Measurements from ENCODE around the gene HPX. TPM values are rescaled to one million over a fixed set of nuclear protein-coding genes. Genes with fewer than 3 reads are reported as not detected.

Gene HPX
- total and polyA plus RNA-seq, 2 of the 13 experiments (the other 11 are each of a cell fraction or from before 2014, with no cell fraction given), result 9.2 to 57.4 TPM

DNA sequence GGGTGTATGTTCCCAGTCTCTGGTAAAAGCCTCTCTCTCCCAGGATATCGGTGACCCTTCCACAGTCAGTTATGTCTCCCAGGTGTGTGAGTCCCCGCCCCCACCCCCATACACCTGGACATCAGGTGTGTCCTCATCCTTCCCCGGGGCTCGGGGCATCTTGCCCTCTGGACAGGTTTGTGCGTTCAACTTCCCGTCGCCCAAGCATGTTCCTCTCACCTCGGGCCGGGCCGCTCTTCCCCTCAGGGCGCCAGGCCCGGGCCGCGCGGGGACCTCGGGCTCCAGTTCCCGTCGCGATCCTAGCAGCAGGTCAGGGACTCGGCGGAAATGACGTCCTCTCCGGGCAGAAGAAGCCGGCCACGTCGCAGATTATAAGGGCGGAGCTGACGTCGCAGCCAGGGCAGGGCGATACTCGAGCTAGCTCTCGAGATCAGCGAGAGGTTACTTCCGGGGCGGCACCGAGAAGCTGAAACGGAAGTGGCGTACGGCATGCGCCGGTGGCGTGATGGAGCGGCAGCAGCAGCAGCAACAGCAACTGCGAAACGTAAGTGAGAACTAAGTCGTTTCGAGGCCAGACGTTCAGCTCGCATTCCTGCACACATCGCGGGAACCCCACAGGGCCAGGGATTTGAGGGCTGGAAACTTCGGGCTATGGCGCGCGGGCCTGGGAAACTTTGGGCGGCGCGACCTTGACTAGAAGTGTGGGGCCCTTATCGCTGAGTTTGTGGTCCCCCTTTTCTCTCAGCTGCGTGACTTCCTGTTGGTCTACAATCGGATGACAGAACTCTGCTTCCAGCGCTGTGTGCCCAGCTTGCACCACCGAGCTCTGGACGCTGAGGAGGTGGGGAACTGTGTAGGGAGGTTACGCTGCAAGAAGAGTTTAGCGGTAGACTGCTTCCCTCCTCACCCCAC lies 40.5 kb upstream of the HPX start, which contains the start of the genes ARFIP2 and TIMM10B (continued):
- TF ChIP-seq, protein P1, sequence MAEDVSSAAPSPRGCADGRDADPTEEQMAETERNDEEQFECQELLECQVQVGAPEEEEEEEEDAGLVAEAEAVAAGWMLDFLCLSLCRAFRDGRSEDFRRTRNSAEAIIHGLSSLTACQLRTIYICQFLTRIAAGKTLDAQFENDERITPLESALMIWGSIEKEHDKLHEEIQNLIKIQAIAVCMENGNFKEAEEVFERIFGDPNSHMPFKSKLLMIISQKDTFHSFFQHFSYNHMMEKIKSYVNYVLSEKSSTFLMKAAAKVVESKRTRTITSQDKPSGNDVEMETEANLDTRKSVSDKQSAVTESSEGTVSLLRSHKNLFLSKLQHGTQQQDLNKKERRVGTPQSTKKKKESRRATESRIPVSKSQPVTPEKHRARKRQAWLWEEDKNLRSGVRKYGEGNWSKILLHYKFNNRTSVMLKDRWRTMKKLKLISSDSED (CRISPR knock-in tag; IDR thresholded peaks at IDR 0.05), result no peak
- TF ChIP-seq, protein P2, sequence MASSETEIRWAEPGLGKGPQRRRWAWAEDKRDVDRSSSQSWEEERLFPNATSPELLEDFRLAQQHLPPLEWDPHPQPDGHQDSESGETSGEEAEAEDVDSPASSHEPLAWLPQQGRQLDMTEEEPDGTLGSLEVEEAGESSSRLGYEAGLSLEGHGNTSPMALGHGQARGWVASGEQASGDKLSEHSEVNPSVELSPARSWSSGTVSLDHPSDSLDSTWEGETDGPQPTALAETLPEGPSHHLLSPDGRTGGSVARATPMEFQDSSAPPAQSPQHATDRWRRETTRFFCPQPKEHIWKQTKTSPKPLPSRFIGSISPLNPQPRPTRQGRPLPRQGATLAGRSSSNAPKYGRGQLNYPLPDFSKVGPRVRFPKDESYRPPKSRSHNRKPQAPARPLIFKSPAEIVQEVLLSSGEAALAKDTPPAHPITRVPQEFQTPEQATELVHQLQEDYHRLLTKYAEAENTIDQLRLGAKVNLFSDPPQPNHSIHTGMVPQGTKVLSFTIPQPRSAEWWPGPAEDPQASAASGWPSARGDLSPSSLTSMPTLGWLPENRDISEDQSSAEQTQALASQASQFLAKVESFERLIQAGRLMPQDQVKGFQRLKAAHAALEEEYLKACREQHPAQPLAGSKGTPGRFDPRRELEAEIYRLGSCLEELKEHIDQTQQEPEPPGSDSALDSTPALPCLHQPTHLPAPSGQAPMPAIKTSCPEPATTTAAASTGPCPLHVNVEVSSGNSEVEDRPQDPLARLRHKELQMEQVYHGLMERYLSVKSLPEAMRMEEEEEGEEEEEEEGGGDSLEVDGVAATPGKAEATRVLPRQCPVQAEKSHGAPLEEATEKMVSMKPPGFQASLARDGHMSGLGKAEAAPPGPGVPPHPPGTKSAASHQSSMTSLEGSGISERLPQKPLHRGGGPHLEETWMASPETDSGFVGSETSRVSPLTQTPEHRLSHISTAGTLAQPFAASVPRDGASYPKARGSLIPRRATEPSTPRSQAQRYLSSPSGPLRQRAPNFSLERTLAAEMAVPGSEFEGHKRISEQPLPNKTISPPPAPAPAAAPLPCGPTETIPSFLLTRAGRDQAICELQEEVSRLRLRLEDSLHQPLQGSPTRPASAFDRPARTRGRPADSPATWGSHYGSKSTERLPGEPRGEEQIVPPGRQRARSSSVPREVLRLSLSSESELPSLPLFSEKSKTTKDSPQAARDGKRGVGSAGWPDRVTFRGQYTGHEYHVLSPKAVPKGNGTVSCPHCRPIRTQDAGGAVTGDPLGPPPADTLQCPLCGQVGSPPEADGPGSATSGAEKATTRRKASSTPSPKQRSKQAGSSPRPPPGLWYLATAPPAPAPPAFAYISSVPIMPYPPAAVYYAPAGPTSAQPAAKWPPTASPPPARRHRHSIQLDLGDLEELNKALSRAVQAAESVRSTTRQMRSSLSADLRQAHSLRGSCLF (CRISPR knock-in tag; IDR thresholded peaks at IDR 0.05; ENCODE audit: borderline replicate concordance), result no peak
- TF ChIP-seq ZBTB21 (CRISPR knock-in tag; IDR thresholded peaks at IDR 0.05), result peak; percentile 92
- TF ChIP-seq RAD51 (IDR thresholded peaks at IDR 0.05; ENCODE audit: borderline replicate concordance), result no peak
- TF ChIP-seq, protein P3, sequence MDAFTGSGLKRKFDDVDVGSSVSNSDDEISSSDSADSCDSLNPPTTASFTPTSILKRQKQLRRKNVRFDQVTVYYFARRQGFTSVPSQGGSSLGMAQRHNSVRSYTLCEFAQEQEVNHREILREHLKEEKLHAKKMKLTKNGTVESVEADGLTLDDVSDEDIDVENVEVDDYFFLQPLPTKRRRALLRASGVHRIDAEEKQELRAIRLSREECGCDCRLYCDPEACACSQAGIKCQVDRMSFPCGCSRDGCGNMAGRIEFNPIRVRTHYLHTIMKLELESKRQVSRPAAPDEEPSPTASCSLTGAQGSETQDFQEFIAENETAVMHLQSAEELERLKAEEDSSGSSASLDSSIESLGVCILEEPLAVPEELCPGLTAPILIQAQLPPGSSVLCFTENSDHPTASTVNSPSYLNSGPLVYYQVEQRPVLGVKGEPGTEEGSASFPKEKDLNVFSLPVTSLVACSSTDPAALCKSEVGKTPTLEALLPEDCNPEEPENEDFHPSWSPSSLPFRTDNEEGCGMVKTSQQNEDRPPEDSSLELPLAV (CRISPR knock-in tag; conservative IDR thresholded peaks at IDR 0.05; ENCODE audit: low read depth), result no peak
- TF ChIP-seq, protein P4, sequence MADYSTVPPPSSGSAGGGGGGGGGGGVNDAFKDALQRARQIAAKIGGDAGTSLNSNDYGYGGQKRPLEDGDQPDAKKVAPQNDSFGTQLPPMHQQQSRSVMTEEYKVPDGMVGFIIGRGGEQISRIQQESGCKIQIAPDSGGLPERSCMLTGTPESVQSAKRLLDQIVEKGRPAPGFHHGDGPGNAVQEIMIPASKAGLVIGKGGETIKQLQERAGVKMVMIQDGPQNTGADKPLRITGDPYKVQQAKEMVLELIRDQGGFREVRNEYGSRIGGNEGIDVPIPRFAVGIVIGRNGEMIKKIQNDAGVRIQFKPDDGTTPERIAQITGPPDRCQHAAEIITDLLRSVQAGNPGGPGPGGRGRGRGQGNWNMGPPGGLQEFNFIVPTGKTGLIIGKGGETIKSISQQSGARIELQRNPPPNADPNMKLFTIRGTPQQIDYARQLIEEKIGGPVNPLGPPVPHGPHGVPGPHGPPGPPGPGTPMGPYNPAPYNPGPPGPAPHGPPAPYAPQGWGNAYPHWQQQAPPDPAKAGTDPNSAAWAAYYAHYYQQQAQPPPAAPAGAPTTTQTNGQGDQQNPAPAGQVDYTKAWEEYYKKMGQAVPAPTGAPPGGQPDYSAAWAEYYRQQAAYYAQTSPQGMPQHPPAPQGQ (CRISPR knock-in tag; IDR thresholded peaks at IDR 0.05; ENCODE audit: borderline replicate concordance), result 0 out of 2 replicates have a peak, but pooled peaks have one; percentile 76
- TF ChIP-seq CHD2 (IDR thresholded peaks at IDR 0.05; ENCODE audit: low read depth, low read length), result peak; percentile 81
- no peak for TF ChIP-seq ZNF879 (CRISPR knock-in tag; IDR thresholded peaks at IDR 0.05)
- TF ChIP-seq HDAC2 (CRISPR knock-in tag; IDR thresholded peaks at IDR 0.05), result peak; percentile 59; the same call in 1 of the 2 replicates
- no peak for TF ChIP-seq NFE2L2 (IDR thresholded peaks at IDR 0.05; ENCODE audit: low read length)
- peak; percentile 42; the same call in 1 of the 2 replicates for TF ChIP-seq ZNF292 (CRISPR knock-in tag; IDR thresholded peaks at IDR 0.05; ENCODE audit: borderline replicate concordance, low read depth)
- peak; percentile 93 for TF ChIP-seq THAP11 (CRISPR knock-in tag; IDR thresholded peaks at IDR 0.05)
- no peak for TF ChIP-seq NCOA1 (CRISPR knock-in tag; IDR thresholded peaks at IDR 0.05)
- TF ChIP-seq MTA1 (CRISPR knock-in tag; IDR thresholded peaks at IDR 0.05; ENCODE audit: borderline replicate concordance), result peak; percentile 70; the same call in 1 of the 2 replicates
- TF ChIP-seq, protein P5, sequence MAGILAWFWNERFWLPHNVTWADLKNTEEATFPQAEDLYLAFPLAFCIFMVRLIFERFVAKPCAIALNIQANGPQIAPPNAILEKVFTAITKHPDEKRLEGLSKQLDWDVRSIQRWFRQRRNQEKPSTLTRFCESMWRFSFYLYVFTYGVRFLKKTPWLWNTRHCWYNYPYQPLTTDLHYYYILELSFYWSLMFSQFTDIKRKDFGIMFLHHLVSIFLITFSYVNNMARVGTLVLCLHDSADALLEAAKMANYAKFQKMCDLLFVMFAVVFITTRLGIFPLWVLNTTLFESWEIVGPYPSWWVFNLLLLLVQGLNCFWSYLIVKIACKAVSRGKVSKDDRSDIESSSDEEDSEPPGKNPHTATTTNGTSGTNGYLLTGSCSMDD (CRISPR knock-in tag; IDR thresholded peaks at IDR 0.05), result no peak
- peak; percentile 69 for TF ChIP-seq FOXO1 (CRISPR knock-in tag; IDR thresholded peaks at IDR 0.05)

All from HepG2 (cell line).